Measurements from ENCODE around the gene MZT2B.

DNA sequence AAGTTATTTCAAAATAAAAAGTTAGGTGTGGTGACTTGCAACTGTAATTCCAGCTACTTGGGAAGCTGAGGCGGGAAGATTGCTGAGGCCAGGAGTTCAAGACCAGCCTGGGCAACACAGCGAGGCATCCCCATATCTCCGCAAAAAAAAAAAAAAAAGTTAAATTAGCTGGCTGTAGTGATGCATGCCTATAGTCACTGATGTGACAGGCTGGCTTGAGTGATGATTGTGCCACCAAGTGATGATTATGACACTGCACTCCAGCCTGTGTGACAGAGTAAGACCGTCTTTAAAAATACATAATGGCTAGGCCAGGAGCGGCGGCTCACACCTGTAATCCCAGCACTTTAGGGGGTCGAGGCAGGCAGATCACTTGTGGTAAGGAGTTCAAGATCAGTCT is 12.2 kb upstream of the MZT2B start:
- TF ChIP-seq, protein P1, sequence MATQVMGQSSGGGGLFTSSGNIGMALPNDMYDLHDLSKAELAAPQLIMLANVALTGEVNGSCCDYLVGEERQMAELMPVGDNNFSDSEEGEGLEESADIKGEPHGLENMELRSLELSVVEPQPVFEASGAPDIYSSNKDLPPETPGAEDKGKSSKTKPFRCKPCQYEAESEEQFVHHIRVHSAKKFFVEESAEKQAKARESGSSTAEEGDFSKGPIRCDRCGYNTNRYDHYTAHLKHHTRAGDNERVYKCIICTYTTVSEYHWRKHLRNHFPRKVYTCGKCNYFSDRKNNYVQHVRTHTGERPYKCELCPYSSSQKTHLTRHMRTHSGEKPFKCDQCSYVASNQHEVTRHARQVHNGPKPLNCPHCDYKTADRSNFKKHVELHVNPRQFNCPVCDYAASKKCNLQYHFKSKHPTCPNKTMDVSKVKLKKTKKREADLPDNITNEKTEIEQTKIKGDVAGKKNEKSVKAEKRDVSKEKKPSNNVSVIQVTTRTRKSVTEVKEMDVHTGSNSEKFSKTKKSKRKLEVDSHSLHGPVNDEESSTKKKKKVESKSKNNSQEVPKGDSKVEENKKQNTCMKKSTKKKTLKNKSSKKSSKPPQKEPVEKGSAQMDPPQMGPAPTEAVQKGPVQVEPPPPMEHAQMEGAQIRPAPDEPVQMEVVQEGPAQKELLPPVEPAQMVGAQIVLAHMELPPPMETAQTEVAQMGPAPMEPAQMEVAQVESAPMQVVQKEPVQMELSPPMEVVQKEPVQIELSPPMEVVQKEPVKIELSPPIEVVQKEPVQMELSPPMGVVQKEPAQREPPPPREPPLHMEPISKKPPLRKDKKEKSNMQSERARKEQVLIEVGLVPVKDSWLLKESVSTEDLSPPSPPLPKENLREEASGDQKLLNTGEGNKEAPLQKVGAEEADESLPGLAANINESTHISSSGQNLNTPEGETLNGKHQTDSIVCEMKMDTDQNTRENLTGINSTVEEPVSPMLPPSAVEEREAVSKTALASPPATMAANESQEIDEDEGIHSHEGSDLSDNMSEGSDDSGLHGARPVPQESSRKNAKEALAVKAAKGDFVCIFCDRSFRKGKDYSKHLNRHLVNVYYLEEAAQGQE (IDR thresholded peaks at IDR 0.05; ENCODE audit: unreplicated experiment): no peak
- TF ChIP-seq NANOG (IDR thresholded peaks at IDR 0.05; ENCODE audit: borderline replicate concordance) (no peak), EZH2phosphoT487 (IDR thresholded peaks at IDR 0.05; ENCODE audit: unreplicated experiment) (no peak), POLR2AphosphoS5 (IDR thresholded peaks at IDR 0.05; ENCODE audit: low read depth) (no peak), EZH2 (IDR thresholded peaks at IDR 0.05; ENCODE audit: low read depth, unreplicated experiment) (no peak), JUNB (IDR thresholded peaks at IDR 0.05; ENCODE audit: unreplicated experiment) (no peak), CREB1 (CRISPR knock-in tag; IDR thresholded peaks at IDR 0.05; ENCODE audit: low read depth) (no peak), ZNF114 (CRISPR knock-in tag; IDR thresholded peaks at IDR 0.05) (no peak), STAT1 (IDR thresholded peaks at IDR 0.05; ENCODE audit: unreplicated experiment) (no peak)
- TF ChIP-seq, protein P2, sequence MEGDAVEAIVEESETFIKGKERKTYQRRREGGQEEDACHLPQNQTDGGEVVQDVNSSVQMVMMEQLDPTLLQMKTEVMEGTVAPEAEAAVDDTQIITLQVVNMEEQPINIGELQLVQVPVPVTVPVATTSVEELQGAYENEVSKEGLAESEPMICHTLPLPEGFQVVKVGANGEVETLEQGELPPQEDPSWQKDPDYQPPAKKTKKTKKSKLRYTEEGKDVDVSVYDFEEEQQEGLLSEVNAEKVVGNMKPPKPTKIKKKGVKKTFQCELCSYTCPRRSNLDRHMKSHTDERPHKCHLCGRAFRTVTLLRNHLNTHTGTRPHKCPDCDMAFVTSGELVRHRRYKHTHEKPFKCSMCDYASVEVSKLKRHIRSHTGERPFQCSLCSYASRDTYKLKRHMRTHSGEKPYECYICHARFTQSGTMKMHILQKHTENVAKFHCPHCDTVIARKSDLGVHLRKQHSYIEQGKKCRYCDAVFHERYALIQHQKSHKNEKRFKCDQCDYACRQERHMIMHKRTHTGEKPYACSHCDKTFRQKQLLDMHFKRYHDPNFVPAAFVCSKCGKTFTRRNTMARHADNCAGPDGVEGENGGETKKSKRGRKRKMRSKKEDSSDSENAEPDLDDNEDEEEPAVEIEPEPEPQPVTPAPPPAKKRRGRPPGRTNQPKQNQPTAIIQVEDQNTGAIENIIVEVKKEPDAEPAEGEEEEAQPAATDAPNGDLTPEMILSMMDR (conservative IDR thresholded peaks at IDR 0.05; ENCODE audit: low read depth in 2 of 2): no peak

Measured in GM23338 (cell line).